Subcutaneous abdominal adipose tissue (tissue), 5 donors: Measurements from ENCODE around the gene NTF3.

ENCODE experiments used
- H3K27ac ChIP-seq: one replicate; pipeline ENCODE4 v1.7.0; 2013; ENCODE audit warnings: low read depth, mild to moderate bottlenecking, inconsistent platforms, low read length, moderate library complexity
- H3K27me3 ChIP-seq, 5 donors: one replicate each; pipeline ENCODE4 v1.7.0; 2013; ENCODE audit warnings: low read length in 5 of 5, inconsistent platforms in 1 of 5; ENCODE audit not compliant: control insufficient read depth in 5 of 5, insufficient read depth in 4 of 5
- H3K36me3 ChIP-seq, 5 donors: one replicate each; pipeline ENCODE4 v1.7.0; 2013; ENCODE audit warnings: low read length in 5 of 5; ENCODE audit not compliant: control insufficient read depth in 5 of 5, insufficient read depth in 5 of 5
- H3K4me1 ChIP-seq, 5 donors: one replicate each; pipeline ENCODE4 v1.7.0; 2013; ENCODE audit warnings: low read length in 5 of 5, mild to moderate bottlenecking in 3 of 5, moderate library complexity in 1 of 5; ENCODE audit not compliant: control insufficient read depth in 5 of 5, insufficient read depth in 5 of 5
- H3K4me3 ChIP-seq, 5 donors: one replicate each; pipeline ENCODE4 v1.7.0; 2013; ENCODE audit warnings: low read length in 5 of 5, low read depth in 1 of 5
- H3K9ac ChIP-seq, 5 donors: one replicate each; pipeline ENCODE4 v1.7.0; 2013; ENCODE audit warnings: low read length in 5 of 5, mild to moderate bottlenecking in 4 of 5, moderate library complexity in 3 of 5
- H3K9me3 ChIP-seq, 5 donors: one replicate each; pipeline ENCODE4 v1.7.0; 2013; ENCODE audit warnings: low read length in 5 of 5; ENCODE audit not compliant: control insufficient read depth in 5 of 5
- donor health status: healthy.
- donor health status: healthy.
- donor health status: healthy.
- donor health status: healthy.
- donor health status: healthy.

NTF3 gene

DNA sequence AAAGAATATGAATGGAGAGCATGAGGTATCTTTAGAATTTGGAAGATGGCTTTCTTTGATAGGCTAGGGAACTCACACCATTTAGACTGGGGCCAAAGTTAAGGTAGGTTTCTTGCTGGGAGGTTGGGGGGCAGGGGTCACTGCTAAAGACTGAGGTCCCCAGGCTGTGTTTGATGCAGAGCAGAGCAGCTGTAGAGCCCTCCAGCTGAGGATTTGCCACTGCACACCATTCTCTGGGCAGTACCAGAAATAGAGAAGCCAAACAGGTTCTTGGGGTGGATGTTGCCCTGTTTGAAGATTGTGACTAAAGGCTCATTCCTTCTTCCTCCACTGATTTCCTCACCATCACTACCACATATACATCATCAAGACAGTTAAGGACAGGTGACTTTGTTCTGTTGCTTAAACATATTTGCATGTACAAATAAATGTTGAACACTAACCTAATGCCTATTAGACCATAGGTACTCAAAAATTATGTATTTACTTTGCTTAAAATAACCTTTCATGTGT is 7.9 kb downstream of the NTF3 start:
- no peak overlapping the region for H3K9ac ChIP-seq
- peaks cover 17 to 28% (median 22%) of the 10 kb centered on the region in 5 donors for H3K27me3 ChIP-seq
- H3K27ac ChIP-seq = no peak overlapping the region
- H3K4me3 ChIP-seq = no peak overlapping the region
- peaks cover 0 to 15% (median 8%) of the 10 kb centered on the region in 5 donors for H3K4me1 ChIP-seq
- no peaks in the 10 kb centered on the region for H3K36me3 ChIP-seq
- H3K9me3 ChIP-seq = no peaks in the 10 kb centered on the region

GRCh38 chr12:5440978-5441377 is 9.1 kb downstream of the NTF3 start:
- Histone ChIP-seq H3K4me1 (peaks cover 0 to 15% (median 8%) of the 10 kb centered on the region in 5 donors), H3K9me3 (no peaks in the 10 kb centered on the region), H3K4me3 (no peak overlapping the region), H3K36me3 (no peaks in the 10 kb centered on the region), H3K27me3 (peaks cover 13 to 20% (median 14%) of the 10 kb centered on the region in 5 donors), H3K27ac (no peak overlapping the region), H3K9ac (no peak overlapping the region)

GRCh38 chr12:5441497-5442236 is 9.8 kb downstream of the NTF3 start:
- Histone ChIP-seq H3K9me3 (no peaks in the 10 kb centered on the region), H3K9ac (no peak overlapping the region)

GRCh38 chr12:5442251-5443006 is 10.5 kb downstream of the NTF3 start:
- no peak overlapping the region for H3K9ac ChIP-seq
- no peak overlapping the region for H3K27ac ChIP-seq
- no peak overlapping the region for H3K4me3 ChIP-seq
- no peaks in the 10 kb centered on the region for H3K36me3 ChIP-seq
- H3K4me1 ChIP-seq = peaks cover 0 to 15% (median 8%) of the 10 kb centered on the region in 5 donors
- no peaks in the 10 kb centered on the region for H3K9me3 ChIP-seq
- peaks cover 7 to 16% (median 15%) of the 10 kb centered on the region in 5 donors for H3K27me3 ChIP-seq

More at GRCh38 chr12:5441497-5442236, 9.8 kb downstream of the NTF3 start:
- no peak overlapping the region for H3K27ac ChIP-seq
- peaks cover 11 to 20% (median 15%) of the 10 kb centered on the region in 5 donors for H3K27me3 ChIP-seq
- H3K4me3 ChIP-seq = no peak overlapping the region
- peaks cover 0 to 15% (median 8%) of the 10 kb centered on the region in 5 donors for H3K4me1 ChIP-seq
- no peaks in the 10 kb centered on the region for H3K36me3 ChIP-seq

GRCh38 chr12:5444520-5444919 is 12.6 kb downstream of the NTF3 start:
- Histone ChIP-seq H3K9me3 (no peaks in the 10 kb centered on the region), H3K36me3 (no peaks in the 10 kb centered on the region), H3K4me3 (no peak overlapping the region), H3K27me3 (peaks cover 5 to 12% (median 10%) of the 10 kb centered on the region in 5 donors), H3K9ac (no peak overlapping the region), H3K4me1 (peaks cover 0 to 14% (median 8%) of the 10 kb centered on the region in 5 donors), H3K27ac (no peak overlapping the region)

- Histone ChIP-seq H3K4me3 (no peak overlapping the region), H3K4me1 (peaks cover 0 to under 1% (median 0%) of the 10 kb centered on the region in 5 donors), H3K27me3 (peaks cover 0 to 13% (median 5%) of the 10 kb centered on the region in 5 donors)
These were observed 15.4 kb downstream of the NTF3 start for GRCh38 chr12:5447320-5447719.

DNA sequence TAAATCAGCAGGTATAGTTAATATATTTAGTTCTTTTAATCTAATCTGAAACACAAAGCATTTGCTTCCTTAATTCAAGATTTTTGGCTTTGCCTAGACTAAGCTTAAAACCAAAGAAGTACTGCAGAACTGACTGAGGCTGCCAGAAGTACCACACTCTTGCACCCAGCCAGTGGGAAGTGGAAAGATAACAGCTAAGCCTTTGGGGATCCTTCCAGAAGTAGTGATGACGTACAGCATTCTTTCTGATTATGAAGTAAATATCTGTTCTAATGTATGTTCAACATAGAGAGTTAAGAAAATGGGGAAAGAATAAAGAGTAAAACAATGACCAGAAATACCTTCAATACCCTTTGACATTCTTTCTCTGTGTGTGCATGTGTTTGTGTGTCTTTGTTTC is 19.3 kb downstream of the NTF3 start:
- Histone ChIP-seq H3K9ac (no peak overlapping the region), H3K36me3 (no peaks in the 10 kb centered on the region), H3K9me3 (no peaks in the 10 kb centered on the region), H3K4me1 (no peaks in the 10 kb centered on the region), H3K27me3 (peaks cover 0 to 11% (median 7%) of the 10 kb centered on the region in 5 donors), H3K27ac (no peak overlapping the region), H3K4me3 (no peak overlapping the region)

More at GRCh38 chr12:5447320-5447719, 15.4 kb downstream of the NTF3 start:
- Histone ChIP-seq H3K9ac (no peak overlapping the region), H3K36me3 (no peaks in the 10 kb centered on the region), H3K27ac (no peak overlapping the region), H3K9me3 (no peaks in the 10 kb centered on the region)

- peaks cover 0 to 11% (median 7%) of the 10 kb centered on the region in 5 donors for H3K27me3 ChIP-seq
These were observed 20.7 kb downstream of the NTF3 start for GRCh38 chr12:5452569-5452968.

GRCh38 chr12:5453466-5453865 is 21.6 kb downstream of the NTF3 start:
- Histone ChIP-seq H3K9ac (no peak overlapping the region), H3K4me3 (no peak overlapping the region), H3K36me3 (no peaks in the 10 kb centered on the region), H3K27ac (no peak overlapping the region), H3K27me3 (peaks cover 0 to 11% (median 6%) of the 10 kb centered on the region in 5 donors), H3K9me3 (no peaks in the 10 kb centered on the region), H3K4me1 (peaks cover 0 to 12% (median 0%) of the 10 kb centered on the region in 5 donors)

More at GRCh38 chr12:5452569-5452968, 20.7 kb downstream of the NTF3 start:
- Histone ChIP-seq H3K27ac (no peak overlapping the region), H3K9me3 (no peaks in the 10 kb centered on the region), H3K36me3 (no peaks in the 10 kb centered on the region), H3K4me1 (peaks cover 0 to 11% (median 0%) of the 10 kb centered on the region in 5 donors), H3K9ac (no peak overlapping the region), H3K4me3 (no peak overlapping the region)

GRCh38 chr12:5455045-5455444 is 23.1 kb downstream of the NTF3 start:
- no peaks in the 10 kb centered on the region for H3K9me3 ChIP-seq
- H3K27ac ChIP-seq = no peak overlapping the region
- peaks cover 0 to 6% (median 6%) of the 10 kb centered on the region in 5 donors for H3K27me3 ChIP-seq
- no peak overlapping the region for H3K9ac ChIP-seq
- H3K36me3 ChIP-seq = no peaks in the 10 kb centered on the region
- H3K4me1 ChIP-seq = peaks cover 0 to 12% (median 0%) of the 10 kb centered on the region in 5 donors
- H3K4me3 ChIP-seq = no peak overlapping the region
